T follicular helper cell (primary cell): ENCODE measurements around the gene RLN2.

ENCODE experiments used
- DNase-seq: peaks from one replicate; pipeline ENCODE4 v3.0.0-alpha.2; 2020; ENCODE audit warnings: low read depth

Gene RLN2

GRCh38 chr9:5269249-5269715 is 35.2 kb downstream of the RLN2 start:
- no peak for DNase-seq

- DNase-seq: no peak
Observed at GRCh38 chr9:5265939-5266338, 38.6 kb downstream of the RLN2 start.

GRCh38 chr9:5264219-5264595 is 40.3 kb downstream of the RLN2 start:
- DNase-seq: no peak

- no peak for DNase-seq
Observed at GRCh38 chr9:5263351-5264218, 40.9 kb downstream of the RLN2 start.
